PFSK-1 (cell line): Measurements from ENCODE around the gene ADCY2.

ENCODE experiments used
- FOXP2 ChIP-seq: optimal IDR thresholded peaks from 2 replicates; pipeline ENCODE3; 2011; ENCODE audit warnings: borderline replicate concordance, control low read depth, inconsistent platforms; ENCODE audit not compliant: insufficient read depth; ENCODE audit errors: extremely low read length, extremely low read depth
- POLR2AphosphoS5 ChIP-seq: IDR thresholded peaks from 2 replicates; pipeline ENCODE4 v1.6.1; 2012; ENCODE audit warnings: low read depth, mild to moderate bottlenecking, control low read depth, low read length, moderate library complexity
- SIN3A ChIP-seq: IDR thresholded peaks from 2 replicates; pipeline ENCODE4 v1.6.1; 2012; ENCODE audit warnings: mild to moderate bottlenecking, low read length, moderate library complexity, borderline replicate concordance; ENCODE audit not compliant: insufficient read depth
- TAF1 ChIP-seq: IDR thresholded peaks from 2 replicates; pipeline ENCODE4 v1.6.1; 2012; ENCODE audit warnings: low read length, control low read depth, borderline replicate concordance; ENCODE audit not compliant: insufficient read depth
- TF ChIP-seq, protein P1 (sequence below), 2 experiments: IDR thresholded peaks; 2 replicates each; pipeline versions ENCODE4 v1.6.1 to v1.8.0; 2011 to 2012; ENCODE audit warnings: low read depth in 2 of 2, low read length in 2 of 2, control low read depth in 1 of 2, inconsistent platforms in 1 of 2, mild to moderate bottlenecking in 1 of 2, moderate library complexity in 1 of 2; ENCODE audit not compliant: insufficient read depth in 1 of 2

ADCY2 gene

DNA sequence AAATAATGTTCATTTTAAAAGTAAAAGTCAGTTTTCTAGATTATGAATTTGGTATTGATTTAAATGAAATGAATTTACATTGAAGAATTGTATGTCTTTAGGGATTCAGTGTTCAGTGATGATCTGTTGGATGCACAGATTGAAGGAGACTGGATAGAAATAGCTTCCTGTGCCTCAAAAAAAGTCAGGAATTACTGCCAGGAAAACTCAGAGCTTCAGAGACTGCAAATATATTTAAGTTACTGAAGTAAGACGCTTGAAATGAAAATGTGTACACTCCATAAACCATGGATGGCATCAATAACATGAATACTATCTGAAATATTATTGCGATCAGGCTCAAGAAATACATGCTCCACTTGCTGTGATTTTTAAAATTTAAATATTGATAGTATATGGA is 60.3 kb downstream of the ADCY2 start:
- TF ChIP-seq FOXP2 (no peak), SIN3A (no peak), POLR2AphosphoS5 (no peak), TAF1 (no peak)
- TF ChIP-seq, protein P1, sequence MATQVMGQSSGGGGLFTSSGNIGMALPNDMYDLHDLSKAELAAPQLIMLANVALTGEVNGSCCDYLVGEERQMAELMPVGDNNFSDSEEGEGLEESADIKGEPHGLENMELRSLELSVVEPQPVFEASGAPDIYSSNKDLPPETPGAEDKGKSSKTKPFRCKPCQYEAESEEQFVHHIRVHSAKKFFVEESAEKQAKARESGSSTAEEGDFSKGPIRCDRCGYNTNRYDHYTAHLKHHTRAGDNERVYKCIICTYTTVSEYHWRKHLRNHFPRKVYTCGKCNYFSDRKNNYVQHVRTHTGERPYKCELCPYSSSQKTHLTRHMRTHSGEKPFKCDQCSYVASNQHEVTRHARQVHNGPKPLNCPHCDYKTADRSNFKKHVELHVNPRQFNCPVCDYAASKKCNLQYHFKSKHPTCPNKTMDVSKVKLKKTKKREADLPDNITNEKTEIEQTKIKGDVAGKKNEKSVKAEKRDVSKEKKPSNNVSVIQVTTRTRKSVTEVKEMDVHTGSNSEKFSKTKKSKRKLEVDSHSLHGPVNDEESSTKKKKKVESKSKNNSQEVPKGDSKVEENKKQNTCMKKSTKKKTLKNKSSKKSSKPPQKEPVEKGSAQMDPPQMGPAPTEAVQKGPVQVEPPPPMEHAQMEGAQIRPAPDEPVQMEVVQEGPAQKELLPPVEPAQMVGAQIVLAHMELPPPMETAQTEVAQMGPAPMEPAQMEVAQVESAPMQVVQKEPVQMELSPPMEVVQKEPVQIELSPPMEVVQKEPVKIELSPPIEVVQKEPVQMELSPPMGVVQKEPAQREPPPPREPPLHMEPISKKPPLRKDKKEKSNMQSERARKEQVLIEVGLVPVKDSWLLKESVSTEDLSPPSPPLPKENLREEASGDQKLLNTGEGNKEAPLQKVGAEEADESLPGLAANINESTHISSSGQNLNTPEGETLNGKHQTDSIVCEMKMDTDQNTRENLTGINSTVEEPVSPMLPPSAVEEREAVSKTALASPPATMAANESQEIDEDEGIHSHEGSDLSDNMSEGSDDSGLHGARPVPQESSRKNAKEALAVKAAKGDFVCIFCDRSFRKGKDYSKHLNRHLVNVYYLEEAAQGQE (IDR thresholded peaks at IDR 0.05; ENCODE audit: insufficient read depth in 1 of 2, low read depth in 2 of 2, low read length in 2 of 2), result no peak

DNA sequence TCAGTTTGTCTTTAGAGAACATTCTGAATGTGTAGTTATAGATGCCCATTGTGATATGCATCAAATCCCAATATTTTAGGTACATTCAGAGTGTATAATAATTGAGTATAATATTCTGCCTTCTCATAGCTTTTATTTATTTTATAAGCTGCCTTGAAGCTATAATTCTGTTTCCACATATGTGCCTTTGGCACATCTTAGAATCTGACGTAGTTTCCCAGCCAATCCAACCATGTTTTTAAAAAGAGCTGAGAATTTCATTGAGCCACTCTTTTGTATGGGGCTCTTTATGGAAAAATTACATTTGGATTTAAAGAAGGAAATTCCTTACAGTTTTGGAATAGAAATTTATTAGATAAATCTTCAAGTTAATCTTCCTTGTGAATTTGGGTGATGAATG is 65.4 kb downstream of the ADCY2 start:
- TF ChIP-seq TAF1 (no peak), POLR2AphosphoS5 (no peak)
- TF ChIP-seq, protein P1 (IDR thresholded peaks at IDR 0.05; ENCODE audit: insufficient read depth in 1 of 2, low read depth in 2 of 2, low read length in 2 of 2), result no peak

DNA sequence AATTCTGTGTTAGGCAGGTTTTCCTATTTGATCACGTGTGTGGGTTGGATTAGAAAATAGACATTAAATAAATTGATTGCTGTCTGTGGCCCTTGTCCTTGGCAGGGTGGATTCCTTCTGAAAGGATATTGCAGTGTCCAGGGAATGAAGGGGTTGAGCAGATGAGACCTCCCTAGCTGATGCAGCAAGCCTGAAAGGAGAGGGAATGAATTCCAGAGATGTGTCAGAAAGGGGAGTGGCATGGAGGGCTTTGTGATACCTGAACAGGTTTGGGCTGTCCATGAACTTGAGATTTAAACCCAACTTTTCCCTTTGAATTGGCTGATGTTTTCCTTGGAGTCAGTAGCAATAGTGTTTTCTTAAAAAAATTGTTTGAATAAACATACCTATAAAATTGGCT is 66.8 kb downstream of the ADCY2 start:
- TF ChIP-seq, protein P1 (IDR thresholded peaks at IDR 0.05; ENCODE audit: insufficient read depth in 1 of 2, low read depth in 2 of 2, low read length in 2 of 2), result no peak
- no peak for TF ChIP-seq SIN3A
- TF ChIP-seq FOXP2, result no peak
- no peak for TF ChIP-seq TAF1
- no peak for TF ChIP-seq POLR2AphosphoS5

DNA sequence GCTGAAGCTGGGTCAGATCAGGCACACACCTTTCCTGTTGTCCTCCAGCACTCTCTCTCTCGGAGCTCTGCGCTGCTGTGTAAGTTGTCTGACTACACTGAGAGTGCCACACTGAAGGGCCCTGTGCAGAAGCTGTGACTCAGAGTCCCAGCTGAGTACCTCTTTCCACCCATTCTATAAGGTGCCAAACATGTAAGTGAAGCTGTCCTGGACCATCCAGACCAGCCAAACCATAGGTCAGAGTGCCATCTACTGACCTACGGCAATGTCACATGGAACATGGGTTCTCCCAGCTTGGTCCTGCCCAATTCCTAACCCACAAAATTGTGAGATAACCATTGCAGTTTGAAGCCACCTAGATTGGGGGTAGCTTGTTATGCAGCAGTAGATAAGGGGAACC is 68.2 kb downstream of the ADCY2 start:
- TF ChIP-seq FOXP2 (no peak), POLR2AphosphoS5 (no peak), SIN3A (no peak), TAF1 (no peak)
- TF ChIP-seq, protein P1 (IDR thresholded peaks at IDR 0.05; ENCODE audit: insufficient read depth in 1 of 2, low read depth in 2 of 2, low read length in 2 of 2), result no peak

DNA sequence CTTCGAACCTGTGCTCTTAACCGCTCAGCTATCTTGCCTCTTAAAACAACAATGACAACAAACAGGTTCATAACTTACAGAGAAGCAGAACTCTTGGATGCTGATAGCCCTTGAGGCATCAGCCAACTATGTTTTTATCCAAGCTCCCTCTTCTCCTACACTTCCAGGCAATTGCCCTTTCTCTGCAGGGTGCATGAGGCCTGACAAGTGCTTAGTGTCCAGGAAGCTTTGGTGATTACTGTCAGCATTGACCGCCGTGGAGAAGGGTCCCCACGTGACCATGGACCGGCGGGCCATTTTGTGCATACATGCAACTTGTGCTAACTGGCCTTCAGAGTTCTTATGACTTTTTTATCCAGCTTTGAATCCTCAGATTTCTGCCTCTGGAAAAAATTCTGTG is 71.2 kb downstream of the ADCY2 start:
- TF ChIP-seq POLR2AphosphoS5 (no peak), TAF1 (no peak), SIN3A (no peak), FOXP2 (no peak)
- TF ChIP-seq, protein P1 (IDR thresholded peaks at IDR 0.05; ENCODE audit: insufficient read depth in 1 of 2, low read depth in 2 of 2, low read length in 2 of 2), result no peak
